GM12891 (cell line): ENCODE results near the gene ATXN7.

Experiments used
- POLR2A ChIP-seq: IDR thresholded peaks from 2 replicates; pipeline ENCODE4 v1.6.1; 2011; ENCODE audit warnings: low read depth, low read length, control low read depth
- POLR2AphosphoS5 ChIP-seq: IDR thresholded peaks from 2 replicates; pipeline ENCODE4 v1.6.1; 2011; ENCODE audit warnings: low read depth, low read length, control low read depth
- SPI1 ChIP-seq: IDR thresholded peaks from 2 replicates; pipeline ENCODE4 v1.6.1; 2011; ENCODE audit warnings: low read depth, low read length, control low read depth

DNA sequence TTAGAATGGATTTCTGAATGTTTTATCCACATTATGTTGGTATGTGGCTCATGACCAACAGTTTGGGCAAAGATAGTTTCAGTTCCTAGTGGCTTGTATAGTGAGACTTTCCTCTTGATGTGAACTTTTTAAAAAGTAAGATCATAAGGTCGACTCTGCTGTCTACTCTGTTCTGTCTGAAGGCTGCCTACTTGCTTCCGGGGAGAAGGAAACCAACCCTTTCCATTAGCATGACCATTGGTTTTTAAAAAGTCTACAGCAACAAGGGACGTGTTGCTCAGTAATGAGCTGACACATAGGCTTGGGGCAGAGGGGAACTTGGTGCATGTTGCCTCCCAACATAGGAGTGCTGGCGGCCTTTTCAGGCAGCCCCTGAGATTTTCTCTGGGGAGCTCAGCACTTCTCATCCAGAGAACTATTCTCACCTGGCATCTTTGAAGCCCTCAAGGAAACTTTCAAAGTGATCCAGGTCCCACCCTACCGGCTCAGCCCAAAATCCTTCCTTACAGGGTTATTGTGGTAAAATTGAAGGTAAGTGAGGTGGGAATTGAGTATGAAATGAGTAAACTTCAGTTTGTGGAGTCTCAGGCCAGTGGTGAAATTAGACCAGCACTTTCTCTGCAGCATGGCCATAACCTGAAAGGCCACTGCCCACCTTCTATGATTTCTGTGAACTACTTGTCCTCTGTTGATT is 129.0 kb downstream of the ATXN7 start:
- no peak for TF ChIP-seq POLR2A
- TF ChIP-seq SPI1, result peak; percentile 16; the same call in 1 of the 2 replicates
- no peak for TF ChIP-seq POLR2AphosphoS5
